T-helper 22 cell (primary cell): Measurements from ENCODE around the gene TSHZ3.

Experiments
- DNase-seq: peaks from one replicate; pipeline ENCODE4 v3.0.0-alpha.2; 2020; ENCODE audit warnings: low read depth

TSHZ3 gene

GRCh38 chr19:31312009-31312676 is 37.1 kb downstream of the TSHZ3 start:
- DNase-seq, result no peak

DNA sequence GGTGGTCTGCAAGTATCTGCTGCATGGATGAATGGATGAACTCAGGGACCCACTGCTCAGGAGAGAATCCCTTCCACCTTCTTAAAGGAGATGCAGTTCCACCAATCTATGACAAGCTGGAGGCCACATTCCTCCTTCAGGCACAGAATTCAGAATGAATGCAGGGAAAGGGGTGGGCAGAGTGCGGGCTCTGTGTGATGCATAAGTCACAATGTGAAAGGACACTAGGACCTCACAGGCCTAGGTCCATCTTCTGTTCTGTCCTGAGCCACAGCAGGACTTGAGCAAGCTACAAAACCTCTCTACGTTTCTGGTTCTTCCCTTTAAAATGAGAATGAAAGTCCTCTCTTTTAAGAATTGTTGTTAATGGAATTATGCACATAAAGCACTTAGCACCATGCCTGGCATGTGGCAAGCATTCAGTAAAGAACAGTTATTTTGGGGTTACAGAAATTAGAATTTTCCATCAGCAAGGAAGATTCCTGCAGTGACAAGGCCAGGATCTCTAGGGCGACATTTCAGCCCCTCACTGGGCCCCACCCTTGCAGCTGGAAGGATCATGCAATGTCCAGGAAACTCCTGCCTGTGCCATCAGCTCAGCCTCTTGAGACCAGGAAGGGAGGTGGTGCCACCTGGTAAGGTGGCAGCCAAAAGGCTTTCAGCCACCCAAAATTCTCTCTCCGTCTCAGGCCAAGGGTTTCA is 38.7 kb downstream of the TSHZ3 start:
- DNase-seq, result no peak

- DNase-seq, result no peak
These were observed 40.5 kb downstream of the TSHZ3 start for GRCh38 chr19:31308781-31309180.

GRCh38 chr19:31307071-31307669 is 42.1 kb downstream of the TSHZ3 start:
- DNase-seq, result no peak

DNA sequence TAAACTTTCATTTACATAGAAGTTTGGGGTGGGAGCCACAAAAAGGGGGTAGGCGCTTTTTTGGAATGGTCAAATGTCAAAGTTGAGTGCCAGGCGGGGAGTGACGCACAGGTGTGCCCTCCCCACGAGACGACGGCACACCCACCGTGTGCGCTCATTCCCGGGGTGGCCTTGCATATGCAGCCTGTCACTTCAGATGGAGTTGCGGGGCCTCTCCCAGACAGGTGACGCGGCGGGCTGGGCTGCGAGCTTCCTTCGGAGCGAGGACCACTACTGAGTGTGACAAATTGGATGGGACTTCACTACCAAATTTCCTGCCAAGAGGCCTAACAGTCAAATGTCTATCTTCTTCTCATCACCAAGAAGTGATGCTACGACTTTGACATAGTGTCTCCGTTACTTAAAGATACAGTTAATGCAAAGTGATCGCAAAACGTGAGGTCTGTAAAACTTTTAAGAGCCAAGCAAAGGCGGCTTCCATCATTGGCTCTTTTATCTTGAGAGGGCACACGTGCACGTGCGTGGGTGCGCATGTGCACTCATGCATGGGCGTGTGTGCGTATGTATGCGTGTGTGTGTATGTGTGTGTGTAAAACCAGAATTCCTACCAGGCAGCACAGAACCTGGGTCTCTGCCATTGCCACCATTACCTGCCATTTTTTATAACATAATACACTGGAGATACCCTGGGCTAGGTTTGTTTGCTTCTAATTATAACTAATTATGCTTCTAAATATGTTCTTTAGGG is 43.1 kb downstream of the TSHZ3 start:
- DNase-seq, result no peak

DNA sequence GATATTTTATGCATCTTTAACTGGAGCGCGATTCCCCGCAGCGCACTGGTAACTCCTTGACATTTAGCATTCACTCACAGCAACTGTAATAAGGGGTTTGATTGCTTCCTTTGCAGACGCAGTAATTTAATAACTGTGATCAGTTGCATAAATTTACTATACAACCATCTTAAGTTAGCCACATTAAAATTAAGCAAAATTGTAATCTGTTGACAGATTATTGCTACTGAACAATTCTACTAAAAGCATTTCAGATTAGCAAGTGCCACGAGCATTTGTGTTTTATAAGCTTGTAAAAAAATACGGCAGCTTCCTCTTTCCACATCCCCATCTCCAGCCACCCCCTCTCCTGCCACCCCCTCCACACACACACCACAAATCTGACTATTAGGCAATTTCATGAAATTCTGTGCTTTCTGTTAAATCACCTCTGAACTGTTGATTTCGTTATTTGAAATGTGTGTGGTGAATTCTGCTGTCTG is 44.4 kb downstream of the TSHZ3 start:
- no peak for DNase-seq

DNA sequence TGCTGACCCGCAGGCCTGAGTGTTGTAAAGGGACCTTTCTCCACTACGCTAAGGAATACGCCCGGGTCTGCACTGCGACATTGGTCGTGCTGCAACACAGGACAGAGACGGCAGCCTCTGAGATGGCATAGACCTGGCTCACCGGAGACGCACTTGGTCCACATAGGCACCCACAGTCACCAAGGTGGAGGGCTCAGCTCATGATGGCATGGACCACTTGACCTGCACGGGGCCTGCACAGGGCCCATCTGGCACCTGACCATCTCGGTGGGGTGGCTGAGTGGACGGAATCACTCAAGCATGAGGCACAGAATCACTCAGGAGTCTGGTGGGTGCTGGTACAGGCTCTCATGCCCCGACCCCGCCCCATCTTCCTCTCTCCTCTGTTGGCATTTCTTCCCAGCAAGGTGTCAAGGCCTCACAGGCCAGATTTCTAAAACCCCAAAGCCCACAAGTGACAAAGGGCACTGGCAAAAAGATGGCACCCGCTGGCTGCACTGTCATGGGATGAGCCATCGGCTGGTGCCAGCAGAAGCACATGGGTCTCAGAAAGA is 45.9 kb downstream of the TSHZ3 start:
- no peak for DNase-seq

DNA sequence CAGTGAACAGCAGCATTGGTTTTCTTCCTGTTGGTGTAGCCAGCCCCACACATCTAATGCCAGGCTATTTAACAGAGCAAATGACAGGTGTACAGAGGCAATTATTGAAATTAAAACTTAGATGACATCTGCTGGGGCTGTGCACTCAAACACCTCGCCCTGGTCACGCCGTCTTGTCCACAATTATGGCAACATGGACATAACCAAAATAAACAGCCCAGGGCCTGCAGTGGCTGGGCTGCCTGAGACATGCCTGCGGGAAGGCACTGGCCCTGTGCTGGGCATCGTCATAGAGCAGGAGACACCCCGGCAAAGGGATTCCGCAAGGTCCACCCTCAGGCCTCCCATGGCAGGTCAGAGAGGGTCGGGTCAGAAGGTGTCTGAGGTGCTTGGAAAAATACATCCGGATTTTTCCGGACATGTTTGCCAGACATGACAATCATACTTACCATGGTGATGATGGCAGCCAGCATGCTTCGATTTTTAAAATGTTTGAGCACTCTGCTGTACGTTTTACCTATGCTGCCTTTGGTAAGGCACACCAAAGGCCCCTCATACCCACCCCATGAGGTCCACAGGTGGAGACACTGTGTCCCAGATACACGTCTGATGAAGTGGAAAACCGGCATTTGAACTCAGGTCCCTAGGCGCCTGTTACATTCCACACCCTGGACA is 47.8 kb downstream of the TSHZ3 start:
- DNase-seq, result no peak

DNA sequence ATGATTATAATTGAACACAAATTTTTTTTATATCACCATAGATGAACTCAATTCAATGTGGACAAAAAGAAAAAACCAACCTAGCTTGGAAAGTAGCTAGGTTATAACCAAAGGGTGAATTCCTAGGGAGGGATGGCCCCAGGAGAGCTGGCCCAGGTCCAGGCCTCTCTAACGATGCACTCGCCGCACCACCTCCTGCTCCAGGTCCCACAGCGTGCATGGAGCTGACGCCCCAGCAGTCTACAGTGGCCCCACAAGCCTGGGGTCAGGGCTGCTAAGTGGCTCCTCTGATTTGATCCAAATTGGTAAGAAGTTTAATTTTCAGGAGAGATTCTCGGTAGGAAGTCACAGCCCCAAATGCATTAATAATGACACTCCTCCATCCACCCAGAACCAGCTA is 48.8 kb downstream of the TSHZ3 start:
- DNase-seq, result no peak

GRCh38 chr19:31299665-31300064 is 49.6 kb downstream of the TSHZ3 start:
- DNase-seq, result no peak

DNA sequence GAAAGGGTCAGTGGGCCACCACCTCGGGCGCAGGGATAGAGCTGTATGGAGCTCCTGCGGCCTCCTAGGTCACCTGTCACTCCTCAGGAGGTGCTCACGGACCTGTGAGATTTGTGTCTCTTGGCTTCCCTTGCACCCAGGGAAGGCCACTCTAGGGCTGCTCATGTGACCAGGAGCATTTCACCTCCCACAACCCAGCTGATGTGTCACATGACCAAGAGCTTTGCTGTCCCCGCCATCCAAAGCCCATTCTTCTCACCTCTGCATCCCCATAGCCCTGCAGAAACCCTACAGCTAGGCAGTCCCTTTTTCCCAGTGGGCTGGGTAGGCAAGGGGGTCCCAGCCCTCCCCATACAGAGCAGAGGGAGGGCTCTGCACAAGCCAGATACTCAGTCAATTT is 51.2 kb downstream of the TSHZ3 start:
- no peak for DNase-seq

- no peak for DNase-seq
These were observed 52.4 kb downstream of the TSHZ3 start for GRCh38 chr19:31296741-31297390.

DNA sequence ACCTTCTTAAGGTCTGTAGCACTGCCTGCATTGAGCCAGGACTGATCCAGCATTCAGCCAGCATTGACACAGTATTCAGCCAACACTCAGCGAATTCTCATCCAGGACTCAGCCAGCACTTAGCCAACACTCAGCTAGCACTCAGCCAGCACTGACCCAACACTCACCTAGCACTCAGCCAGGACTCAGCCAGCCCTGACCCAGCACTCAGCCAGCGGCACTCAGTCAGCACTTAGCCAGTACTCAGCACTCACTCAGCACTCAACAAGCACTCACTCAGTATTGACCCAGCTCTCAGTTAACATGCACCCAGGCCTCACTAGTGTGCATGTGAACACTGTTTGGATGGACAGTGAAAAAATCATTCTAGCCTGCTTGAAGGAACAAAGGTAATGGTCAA is 55.0 kb downstream of the TSHZ3 start:
- no peak for DNase-seq

DNA sequence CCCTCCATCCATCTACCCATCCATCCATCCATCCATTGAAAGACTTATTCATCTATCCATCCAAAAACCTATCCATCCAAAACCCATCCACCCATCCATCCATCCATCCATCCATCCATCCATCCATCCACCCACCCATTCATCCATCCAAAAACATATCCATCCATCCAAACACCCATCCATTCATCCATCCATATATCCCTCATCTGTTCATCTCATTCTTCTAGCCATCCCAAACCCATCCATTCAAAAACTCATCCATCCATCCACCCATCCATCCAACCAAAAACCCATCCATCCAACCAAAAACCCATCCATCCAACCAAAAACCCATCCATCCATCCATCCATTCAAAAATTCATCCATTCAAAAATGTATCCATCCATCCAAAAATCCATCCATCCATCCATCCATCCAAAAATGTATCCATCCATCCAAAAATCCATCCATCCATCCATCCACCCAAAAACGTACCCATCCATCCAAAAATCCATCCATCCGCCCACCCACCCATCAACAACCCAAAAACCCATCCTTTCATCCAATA is 56.5 kb downstream of the TSHZ3 start:
- no peak for DNase-seq

DNA sequence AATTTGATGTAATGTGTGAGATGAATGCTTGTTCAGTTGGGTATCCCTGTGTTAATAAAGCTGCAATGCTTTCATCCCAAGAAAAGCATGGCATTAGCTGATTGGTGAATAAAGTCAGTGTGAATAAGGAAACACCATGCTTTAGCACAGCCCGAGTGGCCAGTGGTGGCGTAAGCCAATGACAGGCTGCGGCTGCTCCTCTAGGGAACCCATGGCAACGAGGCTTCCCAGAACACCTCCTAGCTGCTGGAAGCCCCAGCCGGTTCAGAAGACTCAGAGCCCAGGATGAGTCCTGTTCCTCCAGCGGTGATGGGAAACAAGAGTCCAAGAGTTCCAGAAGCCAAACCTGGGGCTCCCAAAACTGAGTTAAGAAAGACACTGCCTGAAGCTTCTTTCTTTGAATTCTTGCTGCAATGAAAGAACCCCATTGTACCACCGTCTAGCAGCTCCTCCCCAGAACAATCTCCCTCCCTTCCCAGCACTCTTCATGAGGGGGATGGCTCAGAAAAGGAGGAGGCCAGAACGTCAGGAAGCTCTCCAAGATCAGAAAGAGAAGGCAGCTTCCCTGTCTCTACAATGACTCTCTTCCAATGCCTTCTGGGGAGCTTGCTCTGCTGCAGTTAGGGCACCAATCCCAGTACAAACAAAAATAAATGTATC is 58.2 kb downstream of the TSHZ3 start:
- DNase-seq, result no peak

GRCh38 chr19:31289976-31290375 is 59.3 kb downstream of the TSHZ3 start:
- no peak for DNase-seq

GRCh38 chr19:31289381-31289880 is 59.8 kb downstream of the TSHZ3 start:
- DNase-seq, result no peak

GRCh38 chr19:31286491-31286890 is 62.7 kb downstream of the TSHZ3 start:
- DNase-seq, result no peak

DNA sequence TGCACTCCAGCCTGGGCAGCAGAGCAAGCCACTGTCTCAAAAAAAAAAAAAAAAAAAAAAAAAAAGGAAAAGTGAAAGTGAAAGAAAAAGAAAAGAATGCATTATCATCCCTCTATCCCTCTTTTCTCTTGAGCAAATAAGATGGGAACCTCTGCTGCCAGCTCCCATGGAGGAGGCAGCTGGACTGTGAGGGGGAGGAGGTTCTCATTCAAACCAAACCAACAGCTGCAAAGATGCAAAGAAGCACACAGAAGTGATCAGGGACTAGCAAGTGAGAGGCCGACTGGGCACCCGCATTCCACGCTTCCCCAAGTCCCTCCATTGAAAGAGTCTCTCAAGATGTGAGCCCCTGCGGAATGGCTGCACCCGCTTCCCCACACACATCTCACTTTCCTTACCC is 63.5 kb downstream of the TSHZ3 start:
- no peak for DNase-seq

- DNase-seq, result no peak
These were observed 64.6 kb downstream of the TSHZ3 start for GRCh38 chr19:31284621-31285020.
